ENCODE data around the gene PALM2AKAP2. TPM values are rescaled to one million over a fixed set of nuclear protein-coding genes. Genes with fewer than 3 reads are reported as not detected.

PALM2AKAP2 gene
- total and polyA plus RNA-seq, 10 of the 15 experiments (the other 5 are each of a cell fraction or from before 2014, with no cell fraction given): 0.01 TPM; not detected in 9

DNA sequence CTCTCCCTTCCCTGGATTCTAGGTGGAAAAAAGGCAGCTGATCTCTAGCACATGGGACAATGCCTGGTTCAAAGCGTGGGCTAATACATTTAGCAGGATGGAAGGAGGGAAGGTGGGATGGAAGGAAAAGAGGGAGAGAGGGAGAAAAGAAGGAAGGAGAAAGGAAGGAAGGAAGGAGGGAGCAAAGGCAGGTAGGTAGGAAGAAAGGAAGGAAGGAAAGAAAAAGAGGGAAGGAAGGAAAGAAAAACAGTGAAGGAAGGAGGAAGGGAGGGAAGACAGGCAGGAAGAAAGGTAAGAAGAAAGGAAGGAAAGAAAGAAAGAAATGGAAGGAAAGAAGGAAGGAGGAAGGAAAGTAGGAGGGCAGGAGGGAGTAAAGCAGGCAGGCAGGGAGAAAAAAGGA, 12.2 kb upstream of the PALM2AKAP2 start (continued):
- TF ChIP-seq, protein P1, sequence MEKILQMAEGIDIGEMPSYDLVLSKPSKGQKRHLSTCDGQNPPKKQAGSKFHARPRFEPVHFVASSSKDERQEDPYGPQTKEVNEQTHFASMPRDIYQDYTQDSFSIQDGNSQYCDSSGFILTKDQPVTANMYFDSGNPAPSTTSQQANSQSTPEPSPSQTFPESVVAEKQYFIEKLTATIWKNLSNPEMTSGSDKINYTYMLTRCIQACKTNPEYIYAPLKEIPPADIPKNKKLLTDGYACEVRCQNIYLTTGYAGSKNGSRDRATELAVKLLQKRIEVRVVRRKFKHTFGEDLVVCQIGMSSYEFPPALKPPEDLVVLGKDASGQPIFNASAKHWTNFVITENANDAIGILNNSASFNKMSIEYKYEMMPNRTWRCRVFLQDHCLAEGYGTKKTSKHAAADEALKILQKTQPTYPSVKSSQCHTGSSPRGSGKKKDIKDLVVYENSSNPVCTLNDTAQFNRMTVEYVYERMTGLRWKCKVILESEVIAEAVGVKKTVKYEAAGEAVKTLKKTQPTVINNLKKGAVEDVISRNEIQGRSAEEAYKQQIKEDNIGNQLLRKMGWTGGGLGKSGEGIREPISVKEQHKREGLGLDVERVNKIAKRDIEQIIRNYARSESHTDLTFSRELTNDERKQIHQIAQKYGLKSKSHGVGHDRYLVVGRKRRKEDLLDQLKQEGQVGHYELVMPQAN (conservative IDR thresholded peaks at IDR 0.05): no peak
- TF ChIP-seq PAX5 (IDR thresholded peaks at IDR 0.05; ENCODE audit: borderline replicate concordance, low read depth, low read length) (no peak), GABPA (IDR thresholded peaks at IDR 0.05; ENCODE audit: low read depth) (no peak)
- TF ChIP-seq, protein P2, sequence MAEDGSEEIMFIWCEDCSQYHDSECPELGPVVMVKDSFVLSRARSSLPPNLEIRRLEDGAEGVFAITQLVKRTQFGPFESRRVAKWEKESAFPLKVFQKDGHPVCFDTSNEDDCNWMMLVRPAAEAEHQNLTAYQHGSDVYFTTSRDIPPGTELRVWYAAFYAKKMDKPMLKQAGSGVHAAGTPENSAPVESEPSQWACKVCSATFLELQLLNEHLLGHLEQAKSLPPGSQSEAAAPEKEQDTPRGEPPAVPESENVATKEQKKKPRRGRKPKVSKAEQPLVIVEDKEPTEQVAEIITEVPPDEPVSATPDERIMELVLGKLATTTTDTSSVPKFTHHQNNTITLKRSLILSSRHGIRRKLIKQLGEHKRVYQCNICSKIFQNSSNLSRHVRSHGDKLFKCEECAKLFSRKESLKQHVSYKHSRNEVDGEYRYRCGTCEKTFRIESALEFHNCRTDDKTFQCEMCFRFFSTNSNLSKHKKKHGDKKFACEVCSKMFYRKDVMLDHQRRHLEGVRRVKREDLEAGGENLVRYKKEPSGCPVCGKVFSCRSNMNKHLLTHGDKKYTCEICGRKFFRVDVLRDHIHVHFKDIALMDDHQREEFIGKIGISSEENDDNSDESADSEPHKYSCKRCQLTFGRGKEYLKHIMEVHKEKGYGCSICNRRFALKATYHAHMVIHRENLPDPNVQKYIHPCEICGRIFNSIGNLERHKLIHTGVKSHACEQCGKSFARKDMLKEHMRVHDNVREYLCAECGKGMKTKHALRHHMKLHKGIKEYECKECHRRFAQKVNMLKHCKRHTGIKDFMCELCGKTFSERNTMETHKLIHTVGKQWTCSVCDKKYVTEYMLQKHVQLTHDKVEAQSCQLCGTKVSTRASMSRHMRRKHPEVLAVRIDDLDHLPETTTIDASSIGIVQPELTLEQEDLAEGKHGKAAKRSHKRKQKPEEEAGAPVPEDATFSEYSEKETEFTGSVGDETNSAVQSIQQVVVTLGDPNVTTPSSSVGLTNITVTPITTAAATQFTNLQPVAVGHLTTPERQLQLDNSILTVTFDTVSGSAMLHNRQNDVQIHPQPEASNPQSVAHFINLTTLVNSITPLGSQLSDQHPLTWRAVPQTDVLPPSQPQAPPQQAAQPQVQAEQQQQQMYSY (CRISPR knock-in tag; IDR thresholded peaks at IDR 0.05): no peak

DNA sequence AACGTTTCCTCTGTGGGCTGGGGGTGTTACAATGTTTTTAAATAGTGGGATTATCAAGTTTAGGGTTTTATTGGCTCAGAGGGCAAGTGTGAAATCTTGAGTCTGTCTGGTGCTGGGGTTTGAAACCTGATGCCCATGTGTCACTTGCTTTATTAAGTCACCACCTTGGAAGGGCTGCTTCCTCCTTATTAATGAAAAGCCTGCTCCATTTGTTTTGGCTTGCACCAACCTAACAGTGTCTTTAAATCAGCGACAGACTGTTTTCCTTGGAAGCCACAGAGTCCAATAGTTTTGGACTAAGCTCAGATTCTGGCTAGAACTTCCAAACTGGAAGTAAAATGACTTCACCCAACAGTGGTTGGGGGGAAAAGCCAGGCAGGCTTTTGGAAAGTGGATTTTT, 10.7 kb upstream of the PALM2AKAP2 start:
- RAD21 ChIA-PET (ENCODE audit: unreplicated experiment): no interaction called here
- no TSS peak for BruUV-seq (replicated peaks)
- intact Hi-C loops (cut with micrococcal nuclease; ENCODE audit: unreplicated experiment) (no loop called here), in situ Hi-C loops (cut with MboI) (no loop called here)
- FAIRE-seq: no peak
- ATAC-seq: no peak
- no peak for DNase-seq (ENCODE audit: low read depth, low spot score)
- no peak overlapping the region for H3K4me2 ChIP-seq (ENCODE audit: control insufficient read depth, insufficient read depth)
- no peaks in the 10 kb centered on the region for H4K20me1 ChIP-seq (ENCODE audit: control insufficient read depth, insufficient read depth)
- no peak overlapping the region for H3K9ac ChIP-seq (ENCODE audit: control insufficient read depth, insufficient read depth, low read length)
- no peak overlapping the region for H3K4me3 ChIP-seq
- CTCF ChIA-PET: no interaction called here
- SMC1A ChIA-PET (ENCODE audit: uncharacterized antibody, unreplicated experiment): no interaction called here
- no peaks in the 10 kb centered on the region for H3K79me2 ChIP-seq (ENCODE audit: control insufficient read depth, insufficient read depth, low read length)
- no peak overlapping the region for H2AFZ ChIP-seq (ENCODE audit: control insufficient read depth, low read depth, low read length)
- no peaks in the 10 kb centered on the region for H3K36me3 ChIP-seq (ENCODE audit: control insufficient read depth in 2 of 2, insufficient read depth in 2 of 2, low read length in 1 of 2)
- H3K9me3 ChIP-seq (replicated peaks; ENCODE audit: control insufficient read depth, insufficient read depth, low read length): no peaks in the 10 kb centered on the region
- 2% methylated on average over 2 of the region's 2 CpGs for WGBS (ENCODE audit: insufficient coverage, insufficient replicate concordance, low lambda C conversion rate, missing lambda C conversion rate)
- POLR2A ChIA-PET: no interaction called here
- H3K27ac ChIP-seq (ENCODE audit: control insufficient read depth, insufficient read depth): no peak overlapping the region
- H3K27me3 ChIP-seq (replicated peaks in 1 of 2; ENCODE audit: control insufficient read depth in 2 of 2, insufficient read depth in 2 of 2, low read length in 1 of 2): peaks cover 0 to 6% of the 10 kb centered on the region in 2 experiments; a peak in 3 of 4 replicates
- no peaks in the 10 kb centered on the region for H3K4me1 ChIP-seq (ENCODE audit: control insufficient read depth, insufficient read depth, low read length)
- no peak for TF ChIP-seq CEBPB (IDR thresholded peaks at IDR 0.05; ENCODE audit: borderline replicate concordance in 1 of 2, low read depth in 2 of 2, low read length in 2 of 2)
- no peak for TF ChIP-seq BHLHE40 (IDR thresholded peaks at IDR 0.05; ENCODE audit: borderline replicate concordance in 1 of 2, low read depth in 2 of 2, low read length in 1 of 2)
- TF ChIP-seq, protein P3, sequence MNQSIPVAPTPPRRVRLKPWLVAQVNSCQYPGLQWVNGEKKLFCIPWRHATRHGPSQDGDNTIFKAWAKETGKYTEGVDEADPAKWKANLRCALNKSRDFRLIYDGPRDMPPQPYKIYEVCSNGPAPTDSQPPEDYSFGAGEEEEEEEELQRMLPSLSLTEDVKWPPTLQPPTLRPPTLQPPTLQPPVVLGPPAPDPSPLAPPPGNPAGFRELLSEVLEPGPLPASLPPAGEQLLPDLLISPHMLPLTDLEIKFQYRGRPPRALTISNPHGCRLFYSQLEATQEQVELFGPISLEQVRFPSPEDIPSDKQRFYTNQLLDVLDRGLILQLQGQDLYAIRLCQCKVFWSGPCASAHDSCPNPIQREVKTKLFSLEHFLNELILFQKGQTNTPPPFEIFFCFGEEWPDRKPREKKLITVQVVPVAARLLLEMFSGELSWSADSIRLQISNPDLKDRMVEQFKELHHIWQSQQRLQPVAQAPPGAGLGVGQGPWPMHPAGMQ (IDR thresholded peaks at IDR 0.05; ENCODE audit: borderline replicate concordance): no peak
- TF ChIP-seq, protein P4, sequence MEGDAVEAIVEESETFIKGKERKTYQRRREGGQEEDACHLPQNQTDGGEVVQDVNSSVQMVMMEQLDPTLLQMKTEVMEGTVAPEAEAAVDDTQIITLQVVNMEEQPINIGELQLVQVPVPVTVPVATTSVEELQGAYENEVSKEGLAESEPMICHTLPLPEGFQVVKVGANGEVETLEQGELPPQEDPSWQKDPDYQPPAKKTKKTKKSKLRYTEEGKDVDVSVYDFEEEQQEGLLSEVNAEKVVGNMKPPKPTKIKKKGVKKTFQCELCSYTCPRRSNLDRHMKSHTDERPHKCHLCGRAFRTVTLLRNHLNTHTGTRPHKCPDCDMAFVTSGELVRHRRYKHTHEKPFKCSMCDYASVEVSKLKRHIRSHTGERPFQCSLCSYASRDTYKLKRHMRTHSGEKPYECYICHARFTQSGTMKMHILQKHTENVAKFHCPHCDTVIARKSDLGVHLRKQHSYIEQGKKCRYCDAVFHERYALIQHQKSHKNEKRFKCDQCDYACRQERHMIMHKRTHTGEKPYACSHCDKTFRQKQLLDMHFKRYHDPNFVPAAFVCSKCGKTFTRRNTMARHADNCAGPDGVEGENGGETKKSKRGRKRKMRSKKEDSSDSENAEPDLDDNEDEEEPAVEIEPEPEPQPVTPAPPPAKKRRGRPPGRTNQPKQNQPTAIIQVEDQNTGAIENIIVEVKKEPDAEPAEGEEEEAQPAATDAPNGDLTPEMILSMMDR (IDR thresholded peaks at IDR 0.05 in 2 of 3, conservative IDR thresholded peaks at IDR 0.05 in 1 of 3; ENCODE audit: control insufficient read depth in 2 of 3, extremely low read depth in 1 of 3, insufficient read depth in 1 of 3, low read depth in 3 of 3, low read length in 3 of 3): no peak
- TF ChIP-seq NFYA (IDR thresholded peaks at IDR 0.05; ENCODE audit: borderline replicate concordance, low read depth, low read length): no peak
- no peak for TF ChIP-seq KLF5 (IDR thresholded peaks at IDR 0.05; ENCODE audit: partially characterized antibody)
- no peak for TF ChIP-seq IRF4 (IDR thresholded peaks at IDR 0.05; ENCODE audit: low read depth, low read length)
- no peak for TF ChIP-seq FOXK2 (IDR thresholded peaks at IDR 0.05)
